NCI-H2171 (cell line): ENCODE results near the gene SNCB.
"Not testable (repeated sequence)": the region's sequence is repeated elsewhere in the genome, so short reads cannot be mapped to it uniquely, and the experiment has no call there.

ENCODE experiments used
- DNase-seq: peaks from one replicate; lab custom pipeline; 2025; lab: John Stamatoyannopoulos, UW

SNCB gene

GRCh38 chr5:176624142-176624541 lies 6.2 kb downstream of the SNCB start:
- DNase-seq: no peak

- no peak for DNase-seq
Measured at GRCh38 chr5:176621661-176622079, 8.7 kb downstream of the SNCB start.

- no peak for DNase-seq
Measured at GRCh38 chr5:176620333-176620981, 9.9 kb downstream of the SNCB start.

GRCh38 chr5:176619569-176620332 lies 10.6 kb downstream of the SNCB start:
- no peak for DNase-seq

- DNase-seq: no peak
Measured at GRCh38 chr5:176619203-176619568, 11.1 kb downstream of the SNCB start.

- no peak for DNase-seq
Measured at GRCh38 chr5:176618783-176619182, 11.6 kb downstream of the SNCB start.

- DNase-seq: no peak
Measured at GRCh38 chr5:176616511-176616910, 13.8 kb downstream of the SNCB start.

GRCh38 chr5:176614805-176615478 lies 15.4 kb downstream of the SNCB start:
- DNase-seq: peak; percentile 37

GRCh38 chr5:176612855-176613254 lies 17.5 kb downstream of the SNCB start:
- DNase-seq: no peak

GRCh38 chr5:176612008-176612407 lies 18.3 kb downstream of the SNCB start:
- DNase-seq: no peak

GRCh38 chr5:176611435-176611834 lies 18.9 kb downstream of the SNCB start:
- no peak for DNase-seq

- DNase-seq: peak; percentile 31
Measured at GRCh38 chr5:176610435-176610773, 19.9 kb downstream of the SNCB start.

GRCh38 chr5:176609724-176610434 lies 20.5 kb downstream of the SNCB start, which contains the start of gene GPRIN1:
TSS of gene GPRIN1 (minus strand) at chr5:176610156. CDS start at chr5:176599834, 10,322 bp downstream.
- peak; percentile 20 for DNase-seq

GRCh38 chr5:176608937-176609723 lies 21.2 kb downstream of the SNCB start:
- no peak for DNase-seq

GRCh38 chr5:176608142-176608705 lies 22.1 kb downstream of the SNCB start:
- DNase-seq: no peak

GRCh38 chr5:176606875-176607274 lies 23.5 kb downstream of the SNCB start:
- DNase-seq: no peak

- DNase-seq: no peak
Measured at GRCh38 chr5:176606032-176606431, 24.3 kb downstream of the SNCB start.

GRCh38 chr5:176603091-176603490 lies 27.2 kb downstream of the SNCB start:
- DNase-seq: no peak

GRCh38 chr5:176601901-176602482 lies 28.3 kb downstream of the SNCB start:
- DNase-seq: no peak

GRCh38 chr5:176599749-176600430 lies 30.4 kb downstream of the SNCB start:
- DNase-seq: not testable (repeated sequence)
